Neutrophil (primary cell): ENCODE results near the gene STPG4.

Experiments used
- H3K27ac ChIP-seq: fragments of 200-600 bp; sonication (generic); 2 replicates; pipeline ENCODE4 v1.5.1; 2016; ENCODE audit warnings: mild to moderate bottlenecking, moderate library complexity
- H3K27me3 ChIP-seq: fragments of 200-600 bp; sonication (generic); 2 replicates; pipeline ENCODE4 v1.6.0; 2016; ENCODE audit warnings: mild to moderate bottlenecking
- H3K36me3 ChIP-seq: fragments of 200-600 bp; sonication (generic); 2 replicates; pipeline ENCODE4 v1.5.1; 2017
- H3K4me1 ChIP-seq, 2 experiments: fragments of 200-600 bp in 1 of 2; sonication (generic) in 1 of 2; 1 replicate in 1 of 2; 2 replicates in 1 of 2; pipeline versions ENCODE4 v1.5.1 to v1.6.1; 2013 to 2016; ENCODE audit warnings: low read depth in 1 of 2, low read length in 1 of 2, mild to moderate bottlenecking in 1 of 2, moderate library complexity in 1 of 2; ENCODE audit not compliant: control insufficient read depth in 1 of 2, insufficient read depth in 1 of 2
- H3K4me3 ChIP-seq, 2 experiments: fragments of 200-600 bp in 1 of 2; sonication (generic) in 1 of 2; 1 replicate in 1 of 2; 2 replicates in 1 of 2; pipeline ENCODE4 v1.5.1; 2013 to 2016; ENCODE audit warnings: low read depth in 1 of 2, low read length in 1 of 2, mild to moderate bottlenecking in 1 of 2, moderate library complexity in 1 of 2
- H3K9me3 ChIP-seq: fragments of 200-600 bp; sonication (generic); 2 replicates; pipeline ENCODE4 v1.5.1; 2016
- CTCF ChIP-seq: fragments of 200-600 bp; sonication (generic); IDR thresholded peaks from 2 replicates; pipeline ENCODE4 v1.5.1; 2016; ENCODE audit warnings: antibody characterized with exemption

The STPG4 gene

GRCh38 chr2:47087051-47087450 is 68.1 kb downstream of the STPG4 start:
- no peak overlapping the region for H3K4me3 ChIP-seq
- TF ChIP-seq CTCF = no peak
- no peaks in the 10 kb centered on the region for H3K9me3 ChIP-seq
- H3K4me1 ChIP-seq = no peaks in the 10 kb centered on the region
- H3K27ac ChIP-seq = no peak overlapping the region
- H3K27me3 ChIP-seq = peaks cover 22% of the 10 kb centered on the region
- no peaks in the 10 kb centered on the region for H3K36me3 ChIP-seq

- Histone ChIP-seq H3K36me3 (no peaks in the 10 kb centered on the region), H3K4me3 (no peak overlapping the region), H3K4me1 (no peaks in the 10 kb centered on the region), H3K27ac (no peak overlapping the region), H3K27me3 (peaks cover 25% of the 10 kb centered on the region), H3K9me3 (no peaks in the 10 kb centered on the region)
- no peak for TF ChIP-seq CTCF
These were observed 68.5 kb downstream of the STPG4 start for GRCh38 chr2:47086571-47086970.

GRCh38 chr2:47086054-47086471 is 69.0 kb downstream of the STPG4 start:
- Histone ChIP-seq H3K36me3 (no peaks in the 10 kb centered on the region), H3K27ac (no peak overlapping the region), H3K4me3 (no peak overlapping the region), H3K4me1 (no peaks in the 10 kb centered on the region), H3K27me3 (peaks cover 25% of the 10 kb centered on the region), H3K9me3 (no peaks in the 10 kb centered on the region)
- no peak for TF ChIP-seq CTCF

- Histone ChIP-seq H3K4me3 (no peak overlapping the region), H3K9me3 (no peaks in the 10 kb centered on the region), H3K4me1 (no peaks in the 10 kb centered on the region), H3K36me3 (no peaks in the 10 kb centered on the region), H3K27ac (no peak overlapping the region), H3K27me3 (peaks cover 28% of the 10 kb centered on the region)
- no peak for TF ChIP-seq CTCF
These were observed 71.0 kb downstream of the STPG4 start for GRCh38 chr2:47083886-47084687.

- Histone ChIP-seq H3K27me3 (peaks cover 22% of the 10 kb centered on the region), H3K4me1 (no peaks in the 10 kb centered on the region), H3K36me3 (no peaks in the 10 kb centered on the region), H3K27ac (no peak overlapping the region), H3K4me3 (no peak overlapping the region), H3K9me3 (no peaks in the 10 kb centered on the region)
- TF ChIP-seq CTCF = no peak
These were observed 71.6 kb downstream of the STPG4 start for GRCh38 chr2:47083485-47083884.
